GM19452 (cell line): ENCODE measurements around the gene SPTSSA.
"Not testable (repeated sequence)": the region's sequence is repeated elsewhere in the genome, so short reads cannot be mapped to it uniquely, and the experiment has no call there.

ENCODE experiments used
- ATAC-seq: cut with Tn5 transposase; IDR thresholded peaks from one replicate; pipeline ENCODE4 v1.9.1; 2021; ENCODE audit not compliant: unreplicated experiment

Gene SPTSSA

GRCh38 chr14:34428102-34428466, 34.0 kb downstream of the SPTSSA start:
- ATAC-seq = not testable (repeated sequence)

GRCh38 chr14:34426313-34427295, 35.4 kb downstream of the SPTSSA start:
- ATAC-seq = no peak

- ATAC-seq = no peak
Measured at GRCh38 chr14:34425095-34425851, 36.8 kb downstream of the SPTSSA start.

GRCh38 chr14:34424488-34424887, 37.6 kb downstream of the SPTSSA start:
- ATAC-seq = no peak

GRCh38 chr14:34423445-34423844, 38.6 kb downstream of the SPTSSA start:
- ATAC-seq = no peak

GRCh38 chr14:34420547-34421150, 41.4 kb downstream of the SPTSSA start:
- no peak for ATAC-seq

GRCh38 chr14:34409721-34410120, 52.3 kb downstream of the SPTSSA start:
- no peak for ATAC-seq

- ATAC-seq = no peak
Measured at GRCh38 chr14:34407951-34408350, 54.1 kb downstream of the SPTSSA start.

GRCh38 chr14:34404416-34404815, 57.6 kb downstream of the SPTSSA start:
- no peak for ATAC-seq

GRCh38 chr14:34403646-34404045, 58.4 kb downstream of the SPTSSA start:
- ATAC-seq = no peak

GRCh38 chr14:34398024-34398423, 64.0 kb downstream of the SPTSSA start:
- no peak for ATAC-seq

GRCh38 chr14:34387974-34388516, 74.0 kb downstream of the SPTSSA start:
- no peak for ATAC-seq

GRCh38 chr14:34386865-34387485, 75.1 kb downstream of the SPTSSA start:
- ATAC-seq = no peak

- ATAC-seq = not testable (repeated sequence)
Measured at GRCh38 chr14:34385881-34386280, 76.2 kb downstream of the SPTSSA start.

GRCh38 chr14:34383839-34384238, 78.2 kb downstream of the SPTSSA start:
- ATAC-seq = no peak
